HepG2 (cell line): ENCODE data around the gene MUC6. TPM values are rescaled to one million over a fixed set of nuclear protein-coding genes. Genes with fewer than 3 reads are reported as not detected.

Source experiments
- ATAC-seq: fragments of 200-7000 bp; cut with Tn5 transposase; 3 replicates; pipeline ENCODE4 v1.9.1; 2020; ENCODE audit warnings: mild to moderate bottlenecking, moderate library complexity
- BruUV-seq: library from RNA; stranded (reverse); fragments of 400-500 nt; replicated peaks from 2 replicates; lab custom pipeline; 2021; lab: Mats Ljungman, UMichigan
- CTCF ChIA-PET: fragments of 300-600 bp; formaldehyde crosslinking; extraction: SDS; loops from one replicate; lab custom pipeline; 2021; ENCODE audit warnings: low total read pairs, inconsistent platforms, low intra/inter-chr PET ratio; lab: Yijun Ruan, JAX
- POLR2A ChIA-PET: fragments of 350-600 bp; sonication (Branson Sonifier 250); formaldehyde crosslinking; loops from one replicate; lab custom pipeline; 2020; ENCODE audit warnings: antibody characterized with exemption, inconsistent platforms; lab: Yijun Ruan, JAX
- DNase-seq: peaks from one replicate; pipeline ENCODE4 v3.0.0-alpha.2; 2015; ENCODE audit warnings: low spot score
- FAIRE-seq: peaks from 3 replicates; lab custom pipeline; 2011; peaks lifted over from hg19 to GRCh38; lab: Jason Lieb, UNC
- H2AFZ ChIP-seq: one replicate; pipeline ENCODE4 v1.6.1; 2011; ENCODE audit warnings: low read length, inconsistent platforms
- H3K27ac ChIP-seq: fragments of 300-600 bp; 3 replicates; pipeline ENCODE4 v1.8.0; 2011; ENCODE audit warnings: mixed run types, mild to moderate bottlenecking, mixed read lengths, low read length, inconsistent platforms; ENCODE audit not compliant: insufficient read depth; ENCODE audit errors: extremely low read length
- H3K27me3 ChIP-seq, 2 experiments: fragments of 200-600 bp in 1 of 2; 2 replicates in 1 of 2; 3 replicates in 1 of 2; pipeline versions ENCODE4 v1.6.0 to v1.8.0; 2011; ENCODE audit warnings: low read length in 2 of 2, mild to moderate bottlenecking in 2 of 2, moderate library complexity in 2 of 2, inconsistent platforms in 1 of 2; ENCODE audit not compliant: insufficient read depth in 2 of 2, control insufficient read depth in 1 of 2
- H3K36me3 ChIP-seq, 2 experiments: fragments of 200-600 bp in 1 of 2; replicated peaks in 1 of 2; 2 replicates in 1 of 2; 3 replicates in 1 of 2; pipeline versions ENCODE4 v1.5.1 to v1.8.0; 2011; ENCODE audit warnings: low read length in 2 of 2, inconsistent platforms in 1 of 2; ENCODE audit not compliant: insufficient read depth in 2 of 2, control insufficient read depth in 1 of 2
- H3K4me1 ChIP-seq: 2 replicates; pipeline ENCODE4 v1.5.1; 2012; ENCODE audit warnings: low read length, inconsistent platforms; ENCODE audit not compliant: insufficient read depth
- H3K4me2 ChIP-seq: 2 replicates; pipeline ENCODE4 v1.6.0; 2011; ENCODE audit warnings: low read depth, low read length, inconsistent platforms
- H3K4me3 ChIP-seq, 3 experiments: fragments of 200-600 bp in 1 of 3; sonication (generic), shearing (Covaris generic) in 1 of 3; replicated peaks in 1 of 3; 2 replicates each; pipeline ENCODE4 v1.5.1; 2011 to 2016; ENCODE audit warnings: low read length in 3 of 3, inconsistent platforms in 2 of 3, low read depth in 2 of 3, mild to moderate bottlenecking in 2 of 3, control low read depth in 1 of 3, mixed read lengths in 1 of 3; ENCODE audit not compliant: insufficient read depth in 1 of 3
- H3K79me2 ChIP-seq: one replicate; pipeline ENCODE4 v1.6.1; 2011; ENCODE audit warnings: low read length, inconsistent platforms; ENCODE audit not compliant: insufficient read depth
- H3K9ac ChIP-seq: 2 replicates; pipeline ENCODE4 v1.6.0; 2011; ENCODE audit warnings: mild to moderate bottlenecking, low read depth, low read length, inconsistent platforms; ENCODE audit not compliant: insufficient read depth
- H3K9me3 ChIP-seq: 2 replicates; pipeline ENCODE4 v1.5.1; 2012; ENCODE audit warnings: mild to moderate bottlenecking, low read length
- H4K20me1 ChIP-seq: 2 replicates; pipeline ENCODE4 v1.6.0; 2011; ENCODE audit warnings: inconsistent platforms, mild to moderate bottlenecking, low read length, moderate library complexity; ENCODE audit not compliant: insufficient read depth
- AGO2 ChIP-seq: fragments of 200-400 bp; formaldehyde crosslinking; optimal IDR thresholded peaks from 2 replicates; pipeline ENCODE3; 2017; ENCODE audit warnings: mild to moderate bottlenecking, low read depth, low read length, moderate library complexity
- ATF6 ChIP-seq: sonication (generic); formaldehyde crosslinking; conservative IDR thresholded peaks from 2 replicates; pipeline ENCODE4 v1.4.0; 2020; ENCODE audit warnings: missing genetic modification reagents
- FOSL1 ChIP-seq: sonication (generic); formaldehyde crosslinking; IDR thresholded peaks from 2 replicates; pipeline ENCODE4 v1.9.0; 2021; ENCODE audit warnings: missing genetic modification reagents, borderline replicate concordance
- MTF2 ChIP-seq: sonication (generic); formaldehyde crosslinking; IDR thresholded peaks from 2 replicates; pipeline ENCODE4 v1.5.0; 2020; ENCODE audit warnings: missing genetic modification reagents, borderline replicate concordance
- NFE2L2 ChIP-seq: fragments of 150-350 bp; IDR thresholded peaks from 2 replicates; pipeline ENCODE4 v1.6.1; 2014; ENCODE audit warnings: low read length
- ZNF619 ChIP-seq: sonication (generic); formaldehyde crosslinking; IDR thresholded peaks from 2 replicates; pipeline ENCODE4 v1.4.0; 2020; ENCODE audit warnings: mild to moderate bottlenecking, missing genetic modification reagents
- whole genome bisulfite sequencing: methylation state at CpG from one replicate; pipeline ENCODE4 v1.1.6; 2017; ENCODE audit warnings: low lambda C conversion rate; 5-methylcytosine and 5-hydroxymethylcytosine counted together
- in situ Hi-C: cut with HindIII; loops from 2 replicates; pipeline ENCODE4 v1.10.0; 2017; ENCODE audit warnings: low pct_unique_long_range_greater_than_20kb; ENCODE audit not compliant: extremely low pct_ligation_motif_present
- intact Hi-C: fragments of 100-400 bp; cut with micrococcal nuclease; formaldehyde crosslinking; loops from one replicate; pipeline ENCODE4 v1.10.0; 2022; ENCODE audit not compliant: unreplicated experiment
- polyA plus RNA-seq, 8 experiments: library from polyadenylated mRNA; depleted of rRNA in 3 of 8; stranded (reverse) in 7 of 8; unstranded in 1 of 8; fragments of >200 nt; fragmentation: Illumina TruSeq in 4 of 8; extraction: Trizol in 4 of 8; gene quantifications; 2 replicates each; pipeline versions ENCODE4 v1.2.1 to v1.2.3, GENCODE V29; 2011 to 2016; ENCODE audit warnings: low read depth in 4 of 8, missing spikeins in 1 of 8, mixed read lengths in 1 of 8; ENCODE audit not compliant: insufficient read depth in 1 of 8
- total RNA-seq, 5 experiments: library from RNA; depleted of rRNA; stranded (reverse); fragments of >200 nt; fragmentation: Illumina TruSeq; extraction: Trizol; gene quantifications; 2 replicates each; pipeline ENCODE4 v1.2.3, GENCODE V29; 2016; ENCODE audit warnings: low read depth in 1 of 5

Gene MUC6
- total and polyA plus RNA-seq, 2 of the 13 experiments (the other 11 are each of a cell fraction or from before 2014, with no cell fraction given): not detected

GRCh38 chr11:967995-968751 lies 68.3 kb downstream of the MUC6 start:
- Histone ChIP-seq H4K20me1 (0 out of 2 replicates have a peak, but pooled peaks cover 3% of the 10 kb centered on the region), H3K36me3 (peaks cover 34 to 77% of the 10 kb centered on the region in 2 experiments), H3K9ac (no peak overlapping the region), H3K27me3 (no peaks in the 10 kb centered on the region), H2AFZ (no peak overlapping the region), H3K4me1 (no peaks in the 10 kb centered on the region), H3K4me2 (no peak overlapping the region), H3K27ac (no peak overlapping the region), H3K79me2 (peaks cover 8% of the 10 kb centered on the region), H3K4me3 (no peak overlapping the region), H3K9me3 (no peaks in the 10 kb centered on the region)
- intact Hi-C loops (no loop called here), in situ Hi-C loops (no loop called here)
- ChIA-PET POLR2A (no interaction called here), CTCF (no interaction called here)
- BruUV-seq: no TSS peak
- FAIRE-seq (no peak), DNase-seq (no peak), ATAC-seq (no peak)
- 98% methylated on average over 10 of the region's 31 CpGs for WGBS
- no peak for TF ChIP-seq ZNF619 (CRISPR knock-in tag)
- no peak for TF ChIP-seq MTF2 (CRISPR knock-in tag)
- TF ChIP-seq ATF6 (CRISPR knock-in tag): no peak
- no peak for TF ChIP-seq NFE2L2
- TF ChIP-seq FOSL1 (CRISPR knock-in tag): no peak
- peak; percentile 14 for TF ChIP-seq AGO2
